ENCODE results near the gene CHD9NB.

Gene CHD9NB

DNA sequence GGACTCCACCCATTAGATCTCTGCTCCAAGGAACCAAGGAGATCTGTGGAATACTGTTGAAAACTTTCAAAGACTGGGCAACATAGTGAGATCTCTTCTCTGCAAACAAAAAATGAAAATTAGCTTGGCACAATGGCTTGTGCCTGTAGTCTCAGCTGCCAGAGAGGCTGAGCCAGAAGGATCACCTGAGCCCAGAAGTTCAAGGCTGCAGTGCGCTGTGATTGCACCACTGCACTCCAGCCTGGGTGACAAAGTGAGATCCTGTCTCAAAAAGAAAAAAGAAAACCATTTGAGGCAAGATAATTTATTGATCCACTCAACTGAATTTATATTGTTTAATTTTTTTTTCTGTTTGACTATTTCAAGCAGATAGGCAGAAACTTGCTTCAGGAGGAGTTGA is 54.8 kb downstream of the CHD9NB start:
- Histone ChIP-seq H3K9me3 (ENCODE audit: low read length) (no peaks in the 10 kb centered on the region), H3K27ac (ENCODE audit: low read depth, low read length) (no peak overlapping the region), H3K36me3 (ENCODE audit: insufficient read depth, low read length) (no peaks in the 10 kb centered on the region), H3K27me3 (ENCODE audit: control insufficient read depth in 1 of 2, insufficient read depth in 2 of 2, low read length in 2 of 2) (no peaks in the 10 kb centered on the region), H3K4me3 (ENCODE audit: low read depth in 1 of 2, low read length in 2 of 2) (no peak overlapping the region), H3K4me1 (ENCODE audit: insufficient read depth, low read length) (no peaks in the 10 kb centered on the region), H3K9ac (ENCODE audit: low read length) (no peak overlapping the region)

DNA sequence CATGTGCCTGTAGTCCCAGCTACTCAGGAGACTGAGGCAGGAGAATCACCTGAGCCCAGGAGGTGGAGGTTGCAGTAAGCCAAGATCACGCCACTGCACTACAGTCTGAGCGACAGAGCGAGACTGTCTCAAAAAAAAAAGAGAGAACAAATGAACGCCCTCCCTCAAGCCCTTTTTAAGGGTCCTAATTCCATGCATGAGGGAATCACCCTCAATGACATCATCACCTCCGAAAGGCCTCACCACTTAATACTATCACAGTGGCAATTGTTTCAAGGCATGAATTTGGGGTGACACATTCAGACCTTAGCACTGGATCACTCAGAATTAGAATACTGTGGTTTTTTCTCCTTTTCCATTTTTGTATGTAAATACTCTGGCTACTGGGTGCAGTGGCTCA is 57.8 kb downstream of the CHD9NB start:
- Histone ChIP-seq H3K4me3 (ENCODE audit: low read depth in 1 of 2, low read length in 2 of 2) (no peak overlapping the region), H3K9me3 (ENCODE audit: low read length) (no peaks in the 10 kb centered on the region), H3K27me3 (ENCODE audit: control insufficient read depth in 1 of 2, insufficient read depth in 2 of 2, low read length in 2 of 2) (no peaks in the 10 kb centered on the region), H3K4me1 (ENCODE audit: insufficient read depth, low read length) (no peaks in the 10 kb centered on the region), H3K27ac (ENCODE audit: low read depth, low read length) (no peak overlapping the region), H3K9ac (ENCODE audit: low read length) (no peak overlapping the region), H3K36me3 (ENCODE audit: insufficient read depth, low read length) (no peaks in the 10 kb centered on the region)

DNA sequence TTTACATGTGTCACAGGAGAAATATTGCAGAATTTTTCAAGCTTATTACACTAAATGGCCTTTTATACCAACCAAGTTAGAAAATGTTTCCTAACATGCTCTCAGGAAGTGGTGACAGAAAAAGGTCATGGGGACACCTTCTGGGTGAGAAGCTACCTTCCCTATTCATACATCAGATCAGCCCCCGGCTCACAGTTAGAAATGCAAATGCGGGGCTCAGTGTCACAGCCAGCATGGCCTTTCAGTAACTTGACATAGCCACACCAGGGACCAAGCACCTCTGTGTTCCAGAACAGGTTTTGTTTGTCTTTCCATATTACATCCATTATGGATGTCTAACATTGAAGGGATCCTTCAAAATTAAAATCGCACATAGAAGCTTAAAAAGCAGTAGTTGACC is 59.5 kb downstream of the CHD9NB start:
- no peaks in the 10 kb centered on the region for H3K4me1 ChIP-seq (ENCODE audit: insufficient read depth, low read length)
- H3K27ac ChIP-seq (ENCODE audit: low read depth, low read length) = no peak overlapping the region
- H3K9me3 ChIP-seq (ENCODE audit: low read length) = no peaks in the 10 kb centered on the region
- H3K36me3 ChIP-seq (ENCODE audit: insufficient read depth, low read length) = no peaks in the 10 kb centered on the region
- no peak overlapping the region for H3K4me3 ChIP-seq (ENCODE audit: low read depth in 1 of 2, low read length in 2 of 2)
- no peaks in the 10 kb centered on the region for H3K27me3 ChIP-seq (ENCODE audit: control insufficient read depth in 1 of 2, insufficient read depth in 2 of 2, low read length in 2 of 2)
- H3K9ac ChIP-seq (ENCODE audit: low read length) = no peak overlapping the region

DNA sequence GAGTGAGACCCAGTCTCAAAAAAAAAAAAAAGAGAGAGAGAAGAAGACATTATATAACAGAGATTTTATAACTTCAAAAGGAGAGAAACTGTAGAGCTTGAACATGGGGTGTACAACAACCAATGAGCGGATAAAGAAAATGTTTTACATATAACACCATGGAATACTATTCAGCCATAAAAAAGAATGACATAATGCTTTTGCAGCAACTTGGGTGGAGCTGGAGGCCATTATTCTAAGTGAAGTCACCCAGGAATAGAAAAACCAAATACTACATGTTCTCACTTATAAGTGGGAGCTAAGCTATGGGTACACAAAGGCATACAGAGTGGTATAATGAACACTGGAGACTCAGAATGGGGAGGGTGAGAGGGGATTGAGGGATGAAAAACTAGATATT is 61.1 kb downstream of the CHD9NB start:
- Histone ChIP-seq H3K27ac (ENCODE audit: low read depth, low read length) (no peak overlapping the region), H3K4me1 (ENCODE audit: insufficient read depth, low read length) (no peaks in the 10 kb centered on the region), H3K4me3 (ENCODE audit: low read depth in 1 of 2, low read length in 2 of 2) (no peak overlapping the region), H3K9ac (ENCODE audit: low read length) (no peak overlapping the region), H3K27me3 (ENCODE audit: control insufficient read depth in 1 of 2, insufficient read depth in 2 of 2, low read length in 2 of 2) (no peaks in the 10 kb centered on the region), H3K36me3 (ENCODE audit: insufficient read depth, low read length) (no peaks in the 10 kb centered on the region), H3K9me3 (ENCODE audit: low read length) (no peaks in the 10 kb centered on the region)

All from muscle layer of colon (tissue), 2 donors.